ENCODE results near the gene RAB11FIP3. TPM values are rescaled to one million over a fixed set of nuclear protein-coding genes. Genes with fewer than 3 reads are reported as not detected.

The RAB11FIP3 gene
- total and polyA plus RNA-seq, 2 of the 13 experiments (the other 11 are each of a cell fraction or from before 2014, with no cell fraction given), result 34.3 to 57.6 TPM

DNA sequence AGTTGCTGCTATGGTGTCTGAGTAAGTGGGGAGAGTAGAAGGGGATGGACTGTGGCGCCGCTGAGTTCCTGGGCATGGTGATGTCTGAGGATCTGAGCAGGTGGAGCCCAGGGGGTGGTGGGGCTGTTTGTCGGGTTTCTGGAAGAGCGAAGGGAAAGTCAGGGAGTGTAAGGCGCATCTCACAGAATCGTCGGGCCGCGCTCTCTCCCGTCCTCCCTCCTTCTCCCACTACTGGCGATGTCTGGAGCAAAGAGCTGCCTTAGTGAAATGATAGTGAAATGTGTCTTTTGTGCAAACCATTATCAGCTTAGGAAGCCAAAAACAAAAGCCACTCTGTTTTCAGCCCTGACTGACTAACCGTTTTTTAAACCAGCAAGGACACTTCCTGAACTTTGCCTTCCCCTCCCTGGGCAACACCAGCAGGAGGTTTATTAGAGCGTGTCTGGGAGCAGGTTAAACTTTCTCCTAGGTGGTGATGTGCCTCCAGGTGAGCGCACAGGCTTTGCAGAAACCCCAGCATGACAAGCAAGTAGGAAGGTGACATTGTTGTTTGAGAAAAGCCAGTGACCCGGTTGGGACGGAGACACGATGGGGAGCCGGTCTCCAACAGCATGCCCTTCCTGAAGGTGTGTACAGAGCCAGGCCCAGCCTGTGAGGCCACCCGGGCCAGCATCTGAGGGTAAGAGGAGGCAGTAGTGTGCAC, 49.1 kb downstream of the RAB11FIP3 start (continued):
- TF ChIP-seq CENPX (CRISPR knock-in tag; IDR thresholded peaks at IDR 0.05) (no peak), ZKSCAN8 (CRISPR knock-in tag; IDR thresholded peaks at IDR 0.05; ENCODE audit: borderline replicate concordance) (0 out of 2 replicates have a peak, but pooled peaks have one; percentile 13), SCMH1 (CRISPR knock-in tag; IDR thresholded peaks at IDR 0.05; ENCODE audit: borderline replicate concordance) (no peak), ZNF605 (CRISPR knock-in tag; IDR thresholded peaks at IDR 0.05) (peak; percentile 54; the same call in 1 of the 2 replicates), SNAI1 (CRISPR knock-in tag; IDR thresholded peaks at IDR 0.05; ENCODE audit: borderline replicate concordance) (peak; percentile 87), FOXA1 (IDR thresholded peaks at IDR 0.05) (no peak), FOXA1 (CRISPR knock-in tag; IDR thresholded peaks at IDR 0.05) (0 out of 2 replicates have a peak, but pooled peaks have one; percentile 14), ZNF264 (CRISPR knock-in tag; IDR thresholded peaks at IDR 0.05) (no peak), TBX2 (CRISPR knock-in tag; IDR thresholded peaks at IDR 0.05; ENCODE audit: borderline replicate concordance) (no peak; the same call in 1 of the 2 replicates), GABPB1 (CRISPR knock-in tag; IDR thresholded peaks at IDR 0.05) (no peak), DMAP1 (CRISPR knock-in tag; IDR thresholded peaks at IDR 0.05) (peak; percentile 60; the same call in 1 of the 2 replicates), ELF1 (CRISPR knock-in tag; IDR thresholded peaks at IDR 0.05) (peak; percentile 74), CCAR2 (optimal IDR thresholded peaks at IDR 0.05; ENCODE audit: low read depth, low read length) (no peak), ZNF232 (CRISPR knock-in tag; IDR thresholded peaks at IDR 0.05; ENCODE audit: borderline replicate concordance) (0 out of 2 replicates have a peak, but pooled peaks have one; percentile 44)
- TF ChIP-seq, protein P1, sequence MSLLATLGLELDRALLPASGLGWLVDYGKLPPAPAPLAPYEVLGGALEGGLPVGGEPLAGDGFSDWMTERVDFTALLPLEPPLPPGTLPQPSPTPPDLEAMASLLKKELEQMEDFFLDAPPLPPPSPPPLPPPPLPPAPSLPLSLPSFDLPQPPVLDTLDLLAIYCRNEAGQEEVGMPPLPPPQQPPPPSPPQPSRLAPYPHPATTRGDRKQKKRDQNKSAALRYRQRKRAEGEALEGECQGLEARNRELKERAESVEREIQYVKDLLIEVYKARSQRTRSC (CRISPR knock-in tag; IDR thresholded peaks at IDR 0.05; ENCODE audit: low read depth), result no peak
- TF ChIP-seq, protein P2, sequence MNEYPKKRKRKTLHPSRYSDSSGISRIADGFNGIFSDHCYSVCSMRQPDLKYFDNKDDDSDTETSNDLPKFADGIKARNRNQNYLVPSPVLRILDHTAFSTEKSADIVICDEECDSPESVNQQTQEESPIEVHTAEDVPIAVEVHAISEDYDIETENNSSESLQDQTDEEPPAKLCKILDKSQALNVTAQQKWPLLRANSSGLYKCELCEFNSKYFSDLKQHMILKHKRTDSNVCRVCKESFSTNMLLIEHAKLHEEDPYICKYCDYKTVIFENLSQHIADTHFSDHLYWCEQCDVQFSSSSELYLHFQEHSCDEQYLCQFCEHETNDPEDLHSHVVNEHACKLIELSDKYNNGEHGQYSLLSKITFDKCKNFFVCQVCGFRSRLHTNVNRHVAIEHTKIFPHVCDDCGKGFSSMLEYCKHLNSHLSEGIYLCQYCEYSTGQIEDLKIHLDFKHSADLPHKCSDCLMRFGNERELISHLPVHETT (CRISPR knock-in tag; conservative IDR thresholded peaks at IDR 0.05), result 0 out of 2 replicates have a peak, but pooled peaks have one; percentile 27
- TF ChIP-seq, protein P3, sequence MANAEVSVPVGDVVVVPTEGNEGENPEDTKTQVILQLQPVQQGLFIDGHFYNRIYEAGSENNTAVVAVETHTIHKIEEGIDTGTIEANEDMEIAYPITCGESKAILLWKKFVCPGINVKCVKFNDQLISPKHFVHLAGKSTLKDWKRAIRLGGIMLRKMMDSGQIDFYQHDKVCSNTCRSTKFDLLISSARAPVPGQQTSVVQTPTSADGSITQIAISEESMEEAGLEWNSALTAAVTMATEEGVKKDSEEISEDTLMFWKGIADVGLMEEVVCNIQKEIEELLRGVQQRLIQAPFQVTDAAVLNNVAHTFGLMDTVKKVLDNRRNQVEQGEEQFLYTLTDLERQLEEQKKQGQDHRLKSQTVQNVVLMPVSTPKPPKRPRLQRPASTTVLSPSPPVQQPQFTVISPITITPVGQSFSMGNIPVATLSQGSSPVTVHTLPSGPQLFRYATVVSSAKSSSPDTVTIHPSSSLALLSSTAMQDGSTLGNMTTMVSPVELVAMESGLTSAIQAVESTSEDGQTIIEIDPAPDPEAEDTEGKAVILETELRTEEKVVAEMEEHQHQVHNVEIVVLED (CRISPR knock-in tag; IDR thresholded peaks at IDR 0.05; ENCODE audit: borderline replicate concordance), result no peak
- TF ChIP-seq, protein P4, sequence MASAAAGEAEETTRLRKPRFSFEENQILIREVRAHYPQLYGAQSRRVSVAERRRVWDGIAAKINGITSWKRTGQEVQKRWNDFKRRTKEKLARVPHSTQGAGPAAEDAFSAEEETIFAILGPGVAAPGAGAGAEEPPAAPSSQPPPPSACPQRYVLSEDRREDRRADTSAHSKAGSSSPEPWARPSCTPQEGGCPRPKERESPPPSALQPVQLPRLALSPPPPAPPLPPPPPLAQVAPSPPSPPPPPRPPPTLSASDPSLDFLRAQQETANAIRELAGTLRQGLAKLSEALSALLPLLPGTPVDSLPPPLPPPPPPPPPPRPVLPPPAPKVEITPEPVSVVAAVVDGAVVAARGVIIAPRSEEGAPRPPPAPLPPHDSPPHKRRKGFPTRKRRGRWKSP (CRISPR knock-in tag; IDR thresholded peaks at IDR 0.05), result peak; percentile 24; the same call in 1 of the 2 replicates
- TF ChIP-seq, protein P5, sequence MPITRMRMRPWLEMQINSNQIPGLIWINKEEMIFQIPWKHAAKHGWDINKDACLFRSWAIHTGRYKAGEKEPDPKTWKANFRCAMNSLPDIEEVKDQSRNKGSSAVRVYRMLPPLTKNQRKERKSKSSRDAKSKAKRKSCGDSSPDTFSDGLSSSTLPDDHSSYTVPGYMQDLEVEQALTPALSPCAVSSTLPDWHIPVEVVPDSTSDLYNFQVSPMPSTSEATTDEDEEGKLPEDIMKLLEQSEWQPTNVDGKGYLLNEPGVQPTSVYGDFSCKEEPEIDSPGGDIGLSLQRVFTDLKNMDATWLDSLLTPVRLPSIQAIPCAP (CRISPR knock-in tag; IDR thresholded peaks at IDR 0.05; ENCODE audit: low read depth), result no peak
- TF ChIP-seq, protein P6, sequence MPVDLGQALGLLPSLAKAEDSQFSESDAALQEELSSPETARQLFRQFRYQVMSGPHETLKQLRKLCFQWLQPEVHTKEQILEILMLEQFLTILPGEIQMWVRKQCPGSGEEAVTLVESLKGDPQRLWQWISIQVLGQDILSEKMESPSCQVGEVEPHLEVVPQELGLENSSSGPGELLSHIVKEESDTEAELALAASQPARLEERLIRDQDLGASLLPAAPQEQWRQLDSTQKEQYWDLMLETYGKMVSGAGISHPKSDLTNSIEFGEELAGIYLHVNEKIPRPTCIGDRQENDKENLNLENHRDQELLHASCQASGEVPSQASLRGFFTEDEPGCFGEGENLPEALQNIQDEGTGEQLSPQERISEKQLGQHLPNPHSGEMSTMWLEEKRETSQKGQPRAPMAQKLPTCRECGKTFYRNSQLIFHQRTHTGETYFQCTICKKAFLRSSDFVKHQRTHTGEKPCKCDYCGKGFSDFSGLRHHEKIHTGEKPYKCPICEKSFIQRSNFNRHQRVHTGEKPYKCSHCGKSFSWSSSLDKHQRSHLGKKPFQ (CRISPR knock-in tag; IDR thresholded peaks at IDR 0.05; ENCODE audit: insufficient replicate concordance), result no peak
